Measurements from ENCODE around the gene PTPRN2. TPM values are rescaled to one million over a fixed set of nuclear protein-coding genes. Genes with fewer than 3 reads are reported as not detected.
A peak's percentile ranks its signal among the peaks of the same experiment; 100 is the strongest.

PTPRN2 gene
- total and polyA plus RNA-seq, 9 of the 15 experiments (the other 6 are each of a cell fraction or from before 2014, with no cell fraction given), result not detected

DNA sequence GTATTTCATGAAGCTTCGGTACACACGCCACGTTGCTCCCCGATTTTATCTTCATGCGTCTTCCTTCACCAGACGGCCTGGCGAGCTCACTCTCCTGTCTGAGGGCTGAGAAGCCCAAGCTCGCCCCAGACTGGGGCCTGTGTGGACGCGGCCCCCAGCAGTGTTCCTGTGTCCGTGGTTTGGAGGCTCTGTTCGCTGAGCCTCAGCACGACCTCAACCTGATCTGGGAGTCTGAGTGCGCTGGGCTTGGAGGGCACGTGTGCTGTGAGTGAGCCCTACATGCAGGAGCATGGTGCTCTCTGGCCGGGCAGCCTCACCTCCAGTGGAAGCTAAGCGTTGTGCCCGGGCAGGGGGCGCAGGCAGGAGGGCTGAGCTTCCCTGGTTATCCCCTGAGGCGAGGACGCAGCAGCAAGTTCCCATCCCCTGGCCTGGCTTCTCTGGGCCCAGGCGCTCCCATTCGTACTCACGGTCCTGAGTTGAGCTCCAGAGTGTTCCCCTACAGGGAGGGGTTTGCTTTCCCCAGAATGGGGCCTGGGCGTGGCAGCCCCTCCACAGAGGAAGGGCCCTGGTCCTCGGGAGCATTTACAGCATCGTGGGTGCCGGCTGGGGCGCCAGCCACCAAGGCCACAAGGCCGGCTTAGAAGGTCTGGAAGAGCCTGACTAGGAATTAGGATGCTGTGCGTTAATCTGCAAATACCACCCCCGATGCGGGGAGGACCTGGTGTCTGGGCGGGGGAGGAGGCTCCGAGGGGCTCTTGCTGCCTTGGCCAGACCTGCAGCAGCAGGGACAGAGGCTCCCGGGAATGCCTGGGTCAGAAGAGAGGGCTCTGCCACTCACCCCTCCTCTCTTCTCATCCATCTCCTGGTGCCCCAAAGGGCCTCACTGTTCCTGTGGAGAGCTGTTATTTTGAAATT is 850.2 kb downstream of the PTPRN2 start:
- H3K79me2 ChIP-seq (ENCODE audit: control insufficient read depth, insufficient read depth, low read length), result no peaks in the 10 kb centered on the region
- in situ Hi-C loops (cut with MboI) (no loop called here), intact Hi-C loops (cut with micrococcal nuclease) (no loop called here)
- H3K9ac ChIP-seq (ENCODE audit: insufficient read depth in 1 of 2, low read depth in 2 of 2, low read length in 2 of 2), result no peak overlapping the region
- ATAC-seq (no peak), DNase-seq (ENCODE audit: extremely low read depth in 1 of 4, low spot score in 3 of 4) (no peak), FAIRE-seq (no peak)
- 1% methylated on average over 36 of the region's 36 CpGs for WGBS (ENCODE audit: insufficient coverage, low coverage, missing lambda C conversion rate)
- no peak overlapping the region for H3K27ac ChIP-seq (ENCODE audit: extremely low read depth, low read depth, low read length)
- TF ChIP-seq, protein P1, sequence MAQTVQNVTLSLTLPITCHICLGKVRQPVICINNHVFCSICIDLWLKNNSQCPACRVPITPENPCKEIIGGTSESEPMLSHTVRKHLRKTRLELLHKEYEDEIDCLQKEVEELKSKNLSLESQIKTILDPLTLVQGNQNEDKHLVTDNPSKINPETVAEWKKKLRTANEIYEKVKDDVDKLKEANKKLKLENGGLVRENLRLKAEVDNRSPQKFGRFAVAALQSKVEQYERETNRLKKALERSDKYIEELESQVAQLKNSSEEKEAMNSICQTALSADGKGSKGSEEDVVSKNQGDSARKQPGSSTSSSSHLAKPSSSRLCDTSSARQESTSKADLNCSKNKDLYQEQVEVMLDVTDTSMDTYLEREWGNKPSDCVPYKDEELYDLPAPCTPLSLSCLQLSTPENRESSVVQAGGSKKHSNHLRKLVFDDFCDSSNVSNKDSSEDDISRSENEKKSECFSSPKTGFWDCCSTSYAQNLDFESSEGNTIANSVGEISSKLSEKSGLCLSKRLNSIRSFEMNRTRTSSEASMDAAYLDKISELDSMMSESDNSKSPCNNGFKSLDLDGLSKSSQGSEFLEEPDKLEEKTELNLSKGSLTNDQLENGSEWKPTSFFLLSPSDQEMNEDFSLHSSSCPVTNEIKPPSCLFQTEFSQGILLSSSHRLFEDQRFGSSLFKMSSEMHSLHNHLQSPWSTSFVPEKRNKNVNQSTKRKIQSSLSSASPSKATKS (CRISPR knock-in tag; IDR thresholded peaks at IDR 0.05), result no peak
- TF ChIP-seq ZNF77 (CRISPR knock-in tag; IDR thresholded peaks at IDR 0.05) (no peak), TCF7 (IDR thresholded peaks at IDR 0.05; ENCODE audit: borderline replicate concordance) (no peak), KHSRP (IDR thresholded peaks at IDR 0.05) (no peak), MEF2D (tag; conservative IDR thresholded peaks at IDR 0.05; ENCODE audit: low read depth) (no peak), RBM14 (IDR thresholded peaks at IDR 0.05; ENCODE audit: borderline replicate concordance, insufficient read depth, low read depth, low read length) (0 out of 2 replicates have a peak, but pooled peaks have one; percentile 45)
- no peak overlapping the region for H2AFZ ChIP-seq (ENCODE audit: low read depth, low read length)
- H3K4me1 ChIP-seq (replicated peaks in 1 of 2; ENCODE audit: control insufficient read depth in 2 of 2, insufficient read depth in 2 of 2, low read length in 2 of 2), result peaks cover 0 to 4% of the 10 kb centered on the region in 2 experiments; a peak in 1 of 5 replicates
- H3K4me3 ChIP-seq, result no peak overlapping the region
- H4K20me1 ChIP-seq (replicated peaks; ENCODE audit: control insufficient read depth, insufficient read depth, low read length), result peaks cover 5% of the 10 kb centered on the region; the same call in 1 of the 2 replicates
- no peaks in the 10 kb centered on the region for H3K36me3 ChIP-seq (ENCODE audit: control insufficient read depth, insufficient read depth, low read length)
- no peaks in the 10 kb centered on the region for H3K9me1 ChIP-seq (ENCODE audit: control insufficient read depth, insufficient read depth, low read length)
- H3K4me2 ChIP-seq (ENCODE audit: insufficient read depth, low read length), result no peak overlapping the region
- H3K27me3 ChIP-seq (ENCODE audit: control insufficient read depth in 2 of 2, insufficient read depth in 2 of 2, low read length in 2 of 2), result peaks cover 48 to 77% of the 10 kb centered on the region in 2 experiments
- no TSS peak for BruUV-seq (replicated peaks)
- POLR2A ChIA-PET, result interaction anchor here (0.7 kb wide), 1 partner anchor 14 kb away, joined by 3 read pairs; no protein-coding TSS in a partner anchor
- H3K9me3 ChIP-seq (replicated peaks; ENCODE audit: control insufficient read depth, insufficient read depth, low read depth, low read length), result no peaks in the 10 kb centered on the region
- CTCF ChIA-PET (ENCODE audit: low intra/inter-chr PET ratio), result no interaction called here
